Activated CD8-positive, alpha-beta memory T cell treated with anti-CD3 and anti-CD28 coated beads for 36 hours (primary cell): ENCODE measurements around the gene CD2BP2. TPM values are rescaled to one million over a fixed set of nuclear protein-coding genes. Genes with fewer than 3 reads are reported as not detected.
"Not testable (repeated sequence)": the region's sequence is repeated elsewhere in the genome, so short reads cannot be mapped to it uniquely, and the experiment has no call there.

Source experiments
- CTCF ChIA-PET: fragments of 350-600 bp; sonication (Branson Sonifier 250); formaldehyde crosslinking; loops from one replicate; lab custom pipeline; 2021; ENCODE audit warnings: antibody characterized with exemption; lab: Charles Lee
- POLR2A ChIA-PET: fragments of 350-600 bp; sonication (Branson Sonifier 250); formaldehyde crosslinking; loops from one replicate; lab custom pipeline; 2021; ENCODE audit warnings: antibody characterized with exemption; lab: Charles Lee
- total RNA-seq, 2 experiments: library from RNA; stranded (reverse); gene quantifications; one replicate each; pipeline ENCODE4 v1.2.3, GENCODE V29; 2021

CD2BP2 gene
- total RNA-seq, 2 experiments from 2014 or later = 77.8 to 80.4 TPM

GRCh38 chr16:30338715-30339114 is 16.4 kb downstream of the CD2BP2 start:
- CTCF ChIA-PET = not testable (repeated sequence)

GRCh38 chr16:30337964-30338357 is 17.1 kb downstream of the CD2BP2 start:
- CTCF ChIA-PET, POLR2A ChIA-PET: not testable (repeated sequence)

More at GRCh38 chr16:30338715-30339114, 16.4 kb downstream of the CD2BP2 start:
- POLR2A ChIA-PET = not testable (repeated sequence)

GRCh38 chr16:30335598-30336474 is 19.3 kb downstream of the CD2BP2 start:
- ChIA-PET POLR2A (interaction anchor here (0.7 to 1.6 kb wide), 3 partner anchors 35 to 314 kb away, joined by 3 read pairs; partner anchors contain the start of gene SEPTIN1), CTCF (interaction anchor here (0.7 to 1.7 kb wide), 5 partner anchors 10 to 249 kb away, joined by 3 to 5 read pairs (median 3); no protein-coding TSS in a partner anchor)

- CTCF ChIA-PET = interaction anchor here (0.6 to 1.7 kb wide), 3 partner anchors 15 to 250 kb away, joined by 3 to 4 read pairs (median 3); no protein-coding TSS in a partner anchor
Measured at GRCh38 chr16:30335028-30335597, 20.0 kb downstream of the CD2BP2 start.

GRCh38 chr16:30334473-30334989 is 20.6 kb downstream of the CD2BP2 start:
- ChIA-PET POLR2A (interaction anchor here (1.6 kb wide), 1 partner anchor 36 kb away, joined by 3 read pairs; no protein-coding TSS in a partner anchor), CTCF (interaction anchor here (0.6 kb wide), 1 partner anchor 15 kb away, joined by 3 read pairs; no protein-coding TSS in a partner anchor)

More at GRCh38 chr16:30335028-30335597, 20.0 kb downstream of the CD2BP2 start:
- POLR2A ChIA-PET = interaction anchor here (0.7 to 1.6 kb wide), 3 partner anchors 36 to 315 kb away, joined by 3 read pairs; partner anchors contain the start of gene SEPTIN1

GRCh38 chr16:30324220-30324619 is 30.9 kb downstream of the CD2BP2 start:
- POLR2A ChIA-PET, CTCF ChIA-PET: not testable (repeated sequence)

- CTCF ChIA-PET = not testable (repeated sequence)
- POLR2A ChIA-PET = interaction anchor here (0.6 kb wide), 1 partner anchor 244 kb away, joined by 4 read pairs; no protein-coding TSS in a partner anchor
Measured at GRCh38 chr16:30318647-30319046, 36.5 kb downstream of the CD2BP2 start.

- CTCF ChIA-PET, POLR2A ChIA-PET: not testable (repeated sequence)
Measured at GRCh38 chr16:30310937-30311336, 44.2 kb downstream of the CD2BP2 start.

GRCh38 chr16:30309255-30309654 is 45.9 kb downstream of the CD2BP2 start:
- CTCF ChIA-PET, POLR2A ChIA-PET: not testable (repeated sequence)

Other genes starting within 250 kb of the CD2BP2 start
- gene GDPD3, start 241.8 kb downstream of the CD2BP2 start, total RNA-seq = 1 to 10 TPM; 3.4 to 4.3 TPM
- 10 to 100 TPM; 38.7 to 40.8 TPM for gene MAPK3, start 232.1 kb downstream of the CD2BP2 start, total RNA-seq
- 100 to 1,000 TPM; 971 to 991 TPM for gene CORO1A, start 171.7 kb downstream of the CD2BP2 start, total RNA-seq
- 100 to 1,000 TPM; 266 to 297 TPM for gene BOLA2B, start 161.6 kb downstream of the CD2BP2 start, total RNA-seq
- gene SLX1A, start 161.4 kb downstream of the CD2BP2 start, total RNA-seq = 10 to 100 TPM; 62.6 to 72.6 TPM
- gene SULT1A3, start 156.1 kb downstream of the CD2BP2 start, total RNA-seq = 10 to 100 TPM; 11.6 to 12.7 TPM
- gene NPIPB13, start 106.8 kb downstream of the CD2BP2 start, total RNA-seq = 1 to 10 TPM; 7.7 to 8.6 TPM
- 10 to 100 TPM; 56.9 to 57.8 TPM for gene TBC1D10B, start 15.2 kb upstream of the CD2BP2 start, total RNA-seq
- gene MYL11, start 19.5 kb upstream of the CD2BP2 start, total RNA-seq = 1 to 10 TPM in 1 of 2 experiments, under 1 TPM in 1; 0.80 to 1.6 TPM
- gene SEPTIN1, start 27.3 kb upstream of the CD2BP2 start, total RNA-seq = 100 to 1,000 TPM; 186 to 194 TPM
- gene ZNF48, start 40.1 kb upstream of the CD2BP2 start, total RNA-seq = 10 to 100 TPM; 16.9 to 18.2 TPM
- 1 to 10 TPM; 7.5 to 8.3 TPM for gene ZNF771, start 52.3 kb upstream of the CD2BP2 start, total RNA-seq
- gene DCTPP1, start 74.7 kb upstream of the CD2BP2 start, total RNA-seq = 100 to 1,000 TPM; 182 TPM
- 10 to 100 TPM; 70.8 to 71.3 TPM for gene SEPHS2, start 90.6 kb upstream of the CD2BP2 start, total RNA-seq
- 100 to 1,000 TPM; 222 to 233 TPM for gene ITGAL, start 117.4 kb upstream of the CD2BP2 start, total RNA-seq
- gene ZNF768, start 171.3 kb upstream of the CD2BP2 start, total RNA-seq = 10 to 100 TPM; 14.6 to 15.7 TPM
- gene ZNF747, start 179.6 kb upstream of the CD2BP2 start, total RNA-seq = 10 to 100 TPM; 13.6 to 15.0 TPM
- 10 to 100 TPM; 14.1 to 15.0 TPM for gene ZNF764, start 203.1 kb upstream of the CD2BP2 start, total RNA-seq
- gene ZNF688, start 216.4 kb upstream of the CD2BP2 start, total RNA-seq = 10 to 100 TPM in 1 of 2 experiments, 1 to 10 TPM in 1; 9.4 to 10.0 TPM
- gene ZNF785, start 230.4 kb upstream of the CD2BP2 start, total RNA-seq = 10 to 100 TPM; 13.8 to 14.5 TPM